GM12875 (cell line): ENCODE measurements around the gene NT5DC1.

ENCODE experiments used
- H3K4me3 ChIP-seq: one replicate; pipeline ENCODE4 v1.5.1; 2011; ENCODE audit warnings: low read depth, low read length, control low read depth
- CTCF ChIP-seq: IDR thresholded peaks from 2 replicates; pipeline ENCODE4 v1.5.1; 2011; ENCODE audit warnings: low read depth, mild to moderate bottlenecking, control low read depth, inconsistent platforms, low read length, moderate library complexity, borderline replicate concordance; ENCODE audit not compliant: insufficient read depth

NT5DC1 gene

GRCh38 chr6:116115781-116116180, 15.1 kb downstream of the NT5DC1 start:
- no peak overlapping the region for H3K4me3 ChIP-seq
- TF ChIP-seq CTCF: no peak

- H3K4me3 ChIP-seq: no peak overlapping the region
- TF ChIP-seq CTCF: no peak
These were observed 18.0 kb downstream of the NT5DC1 start for GRCh38 chr6:116118608-116119007.

DNA sequence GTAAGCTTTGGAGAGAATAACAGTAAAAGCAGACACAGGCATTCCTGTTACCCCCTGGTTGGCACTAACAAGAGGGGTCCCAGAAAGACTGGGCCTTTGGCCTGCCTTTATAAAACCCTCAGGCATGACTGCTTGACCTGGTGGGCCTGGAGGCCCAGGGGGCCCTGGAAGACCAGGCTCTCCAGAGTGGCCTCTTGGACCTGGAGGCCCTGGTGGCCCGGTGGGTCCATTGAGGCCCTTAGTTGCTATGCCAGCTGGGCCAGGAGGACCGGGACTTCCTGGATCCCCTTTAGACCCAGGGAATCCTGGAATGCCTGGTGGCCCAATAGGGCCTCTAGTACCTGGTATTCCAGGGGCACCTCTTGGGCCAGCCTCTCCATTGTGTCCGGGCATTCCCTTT, 19.8 kb downstream of the NT5DC1 start:
- no peak for TF ChIP-seq CTCF
- H3K4me3 ChIP-seq: no peak overlapping the region

- H3K4me3 ChIP-seq: no peak within 1 kb of the TSS
These were observed 25.4 kb downstream of the NT5DC1 start, which contains the start of gene COL10A1 for GRCh38 chr6:116126032-116126431. Gene COL10A1, minus strand, starts transcription at chr6:116126132. Its CDS starts 640 bp downstream, at chr6:116125492.

DNA sequence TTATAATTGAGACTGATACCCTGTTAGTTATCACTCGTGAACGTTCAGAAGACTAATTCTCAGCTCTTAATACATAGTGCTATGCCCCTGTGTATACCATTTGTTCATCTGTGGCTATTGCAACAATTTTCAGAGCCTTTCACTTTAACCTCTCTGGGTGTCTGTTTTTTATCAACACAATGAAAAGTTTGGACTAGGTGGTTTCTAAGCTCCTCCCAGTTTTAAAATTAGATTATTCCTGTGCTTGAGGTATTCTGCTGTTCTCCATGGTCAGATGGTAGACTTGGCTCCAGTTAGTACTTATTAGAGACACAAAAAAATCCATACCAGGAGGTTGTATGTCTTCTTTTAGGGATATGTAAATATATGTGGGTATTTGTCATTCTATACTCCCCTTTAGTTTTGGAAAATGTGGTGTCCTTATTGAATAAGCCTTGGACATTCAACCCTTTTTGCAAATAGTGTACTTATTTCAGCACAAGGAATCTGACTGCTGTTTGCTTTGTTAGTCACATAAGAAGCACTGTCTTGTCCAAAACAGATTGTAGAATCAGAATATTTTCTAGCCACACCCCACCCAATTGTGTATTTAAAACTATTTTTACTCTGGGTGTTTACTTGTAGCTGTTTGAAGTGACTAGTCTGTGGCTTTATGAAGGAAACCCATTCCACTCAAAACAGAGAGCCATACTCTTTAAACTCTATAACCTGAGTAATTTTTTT, 27.3 kb downstream of the NT5DC1 start:
- H3K4me3 ChIP-seq: no peak overlapping the region
- no peak for TF ChIP-seq CTCF

More at GRCh38 chr6:116126032-116126431, 25.4 kb downstream of the NT5DC1 start, which contains the start of gene COL10A1:
- no peak for TF ChIP-seq CTCF

GRCh38 chr6:116133453-116133852, 32.8 kb downstream of the NT5DC1 start:
- H3K4me3 ChIP-seq: no peak overlapping the region
- no peak for TF ChIP-seq CTCF

- no peak overlapping the region for H3K4me3 ChIP-seq
- TF ChIP-seq CTCF: no peak
These were observed 35.7 kb downstream of the NT5DC1 start for GRCh38 chr6:116136373-116136772.
